Measurements from ENCODE around the gene IRGQ. TPM values are rescaled to one million over a fixed set of nuclear protein-coding genes. Genes with fewer than 3 reads are reported as not detected.

The IRGQ gene
- total RNA-seq, 1 experiment from 2014 or later, result 38.1 TPM

DNA sequence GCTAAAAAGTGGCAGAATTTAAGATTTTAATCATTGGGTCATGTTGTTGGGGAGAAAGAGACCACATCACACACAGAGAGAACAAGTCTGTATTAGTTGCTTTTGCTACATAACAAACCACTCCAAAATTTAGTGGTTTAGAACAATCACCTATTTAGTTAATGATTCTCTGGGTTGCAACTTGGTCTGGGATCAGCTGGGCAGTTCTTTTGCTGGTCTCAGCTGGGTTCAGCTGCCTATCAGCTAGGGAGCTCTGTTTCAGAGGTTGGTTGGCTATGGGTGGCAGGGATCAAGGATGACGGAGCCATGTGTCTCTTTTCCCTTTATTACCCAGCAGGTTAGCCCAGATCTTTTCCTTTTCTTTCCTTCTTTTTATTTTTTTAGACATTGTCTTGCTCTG lies 11.4 kb downstream of the IRGQ start:
- H3K9me3 Mint-ChIP-seq, result no peaks in the 10 kb centered on the region
- POLR2A ChIA-PET, result interaction anchor here (1.5 kb wide), 1 partner anchor 11 kb away, joined by 3 read pairs; the partner anchor contains the start of genes IRGQ and ZNF576
- H3K4me3 Mint-ChIP-seq, result no peak overlapping the region
- CTCF ChIA-PET, result interaction anchor here (0.6 to 8.3 kb wide), 7 partner anchors 10 to 84 kb away, joined by 3 to 53 read pairs (median 5); partner anchors contain the start of genes IRGQ, ZNF575 and ZNF576
- ATAC-seq, result no peak
- H3K27me3 Mint-ChIP-seq (ENCODE audit: low read depth), result no peaks in the 10 kb centered on the region; the same call in 1 of the 2 replicates
- TF ChIP-seq, protein P1, sequence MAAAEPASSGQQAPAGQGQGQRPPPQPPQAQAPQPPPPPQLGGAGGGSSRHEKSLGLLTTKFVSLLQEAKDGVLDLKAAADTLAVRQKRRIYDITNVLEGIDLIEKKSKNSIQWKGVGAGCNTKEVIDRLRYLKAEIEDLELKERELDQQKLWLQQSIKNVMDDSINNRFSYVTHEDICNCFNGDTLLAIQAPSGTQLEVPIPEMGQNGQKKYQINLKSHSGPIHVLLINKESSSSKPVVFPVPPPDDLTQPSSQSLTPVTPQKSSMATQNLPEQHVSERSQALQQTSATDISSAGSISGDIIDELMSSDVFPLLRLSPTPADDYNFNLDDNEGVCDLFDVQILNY (CRISPR knock-in tag; IDR thresholded peaks at IDR 0.05), result no peak
- TF ChIP-seq ZNF317 (CRISPR knock-in tag; IDR thresholded peaks at IDR 0.05; ENCODE audit: borderline replicate concordance, low read depth), result no peak
- TF ChIP-seq, protein P2, sequence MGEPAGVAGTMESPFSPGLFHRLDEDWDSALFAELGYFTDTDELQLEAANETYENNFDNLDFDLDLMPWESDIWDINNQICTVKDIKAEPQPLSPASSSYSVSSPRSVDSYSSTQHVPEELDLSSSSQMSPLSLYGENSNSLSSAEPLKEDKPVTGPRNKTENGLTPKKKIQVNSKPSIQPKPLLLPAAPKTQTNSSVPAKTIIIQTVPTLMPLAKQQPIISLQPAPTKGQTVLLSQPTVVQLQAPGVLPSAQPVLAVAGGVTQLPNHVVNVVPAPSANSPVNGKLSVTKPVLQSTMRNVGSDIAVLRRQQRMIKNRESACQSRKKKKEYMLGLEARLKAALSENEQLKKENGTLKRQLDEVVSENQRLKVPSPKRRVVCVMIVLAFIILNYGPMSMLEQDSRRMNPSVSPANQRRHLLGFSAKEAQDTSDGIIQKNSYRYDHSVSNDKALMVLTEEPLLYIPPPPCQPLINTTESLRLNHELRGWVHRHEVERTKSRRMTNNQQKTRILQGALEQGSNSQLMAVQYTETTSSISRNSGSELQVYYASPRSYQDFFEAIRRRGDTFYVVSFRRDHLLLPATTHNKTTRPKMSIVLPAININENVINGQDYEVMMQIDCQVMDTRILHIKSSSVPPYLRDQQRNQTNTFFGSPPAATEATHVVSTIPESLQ (CRISPR knock-in tag; IDR thresholded peaks at IDR 0.05), result no peak
- no peak for TF ChIP-seq TEAD4 (CRISPR knock-in tag; IDR thresholded peaks at IDR 0.05)
- TF ChIP-seq, protein P3, sequence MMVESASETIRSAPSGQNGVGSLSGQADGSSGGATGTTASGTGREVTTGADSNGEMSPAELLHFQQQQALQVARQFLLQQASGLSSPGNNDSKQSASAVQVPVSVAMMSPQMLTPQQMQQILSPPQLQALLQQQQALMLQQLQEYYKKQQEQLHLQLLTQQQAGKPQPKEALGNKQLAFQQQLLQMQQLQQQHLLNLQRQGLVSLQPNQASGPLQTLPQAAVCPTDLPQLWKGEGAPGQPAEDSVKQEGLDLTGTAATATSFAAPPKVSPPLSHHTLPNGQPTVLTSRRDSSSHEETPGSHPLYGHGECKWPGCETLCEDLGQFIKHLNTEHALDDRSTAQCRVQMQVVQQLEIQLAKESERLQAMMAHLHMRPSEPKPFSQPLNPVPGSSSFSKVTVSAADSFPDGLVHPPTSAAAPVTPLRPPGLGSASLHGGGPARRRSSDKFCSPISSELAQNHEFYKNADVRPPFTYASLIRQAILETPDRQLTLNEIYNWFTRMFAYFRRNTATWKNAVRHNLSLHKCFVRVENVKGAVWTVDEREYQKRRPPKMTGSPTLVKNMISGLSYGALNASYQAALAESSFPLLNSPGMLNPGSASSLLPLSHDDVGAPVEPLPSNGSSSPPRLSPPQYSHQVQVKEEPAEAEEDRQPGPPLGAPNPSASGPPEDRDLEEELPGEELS (CRISPR knock-in tag; IDR thresholded peaks at IDR 0.05), result no peak
- no peak for TF ChIP-seq HMGA2 (CRISPR knock-in tag; IDR thresholded peaks at IDR 0.05)
- TF ChIP-seq, protein P4, sequence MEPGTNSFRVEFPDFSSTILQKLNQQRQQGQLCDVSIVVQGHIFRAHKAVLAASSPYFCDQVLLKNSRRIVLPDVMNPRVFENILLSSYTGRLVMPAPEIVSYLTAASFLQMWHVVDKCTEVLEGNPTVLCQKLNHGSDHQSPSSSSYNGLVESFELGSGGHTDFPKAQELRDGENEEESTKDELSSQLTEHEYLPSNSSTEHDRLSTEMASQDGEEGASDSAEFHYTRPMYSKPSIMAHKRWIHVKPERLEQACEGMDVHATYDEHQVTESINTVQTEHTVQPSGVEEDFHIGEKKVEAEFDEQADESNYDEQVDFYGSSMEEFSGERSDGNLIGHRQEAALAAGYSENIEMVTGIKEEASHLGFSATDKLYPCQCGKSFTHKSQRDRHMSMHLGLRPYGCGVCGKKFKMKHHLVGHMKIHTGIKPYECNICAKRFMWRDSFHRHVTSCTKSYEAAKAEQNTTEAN (CRISPR knock-in tag; IDR thresholded peaks at IDR 0.05), result no peak
- no peak for TF ChIP-seq TCF7 (CRISPR knock-in tag; IDR thresholded peaks at IDR 0.05; ENCODE audit: low read depth)
- no peak for TF ChIP-seq NFE2L1 (CRISPR knock-in tag; IDR thresholded peaks at IDR 0.05)
- TF ChIP-seq GTF2I (CRISPR knock-in tag; conservative IDR thresholded peaks at IDR 0.05), result no peak
- TF ChIP-seq, protein P5, sequence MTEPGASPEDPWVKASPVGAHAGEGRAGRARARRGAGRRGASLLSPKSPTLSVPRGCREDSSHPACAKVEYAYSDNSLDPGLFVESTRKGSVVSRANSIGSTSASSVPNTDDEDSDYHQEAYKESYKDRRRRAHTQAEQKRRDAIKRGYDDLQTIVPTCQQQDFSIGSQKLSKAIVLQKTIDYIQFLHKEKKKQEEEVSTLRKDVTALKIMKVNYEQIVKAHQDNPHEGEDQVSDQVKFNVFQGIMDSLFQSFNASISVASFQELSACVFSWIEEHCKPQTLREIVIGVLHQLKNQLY (CRISPR knock-in tag; IDR thresholded peaks at IDR 0.05), result no peak
- TF ChIP-seq, protein P6, sequence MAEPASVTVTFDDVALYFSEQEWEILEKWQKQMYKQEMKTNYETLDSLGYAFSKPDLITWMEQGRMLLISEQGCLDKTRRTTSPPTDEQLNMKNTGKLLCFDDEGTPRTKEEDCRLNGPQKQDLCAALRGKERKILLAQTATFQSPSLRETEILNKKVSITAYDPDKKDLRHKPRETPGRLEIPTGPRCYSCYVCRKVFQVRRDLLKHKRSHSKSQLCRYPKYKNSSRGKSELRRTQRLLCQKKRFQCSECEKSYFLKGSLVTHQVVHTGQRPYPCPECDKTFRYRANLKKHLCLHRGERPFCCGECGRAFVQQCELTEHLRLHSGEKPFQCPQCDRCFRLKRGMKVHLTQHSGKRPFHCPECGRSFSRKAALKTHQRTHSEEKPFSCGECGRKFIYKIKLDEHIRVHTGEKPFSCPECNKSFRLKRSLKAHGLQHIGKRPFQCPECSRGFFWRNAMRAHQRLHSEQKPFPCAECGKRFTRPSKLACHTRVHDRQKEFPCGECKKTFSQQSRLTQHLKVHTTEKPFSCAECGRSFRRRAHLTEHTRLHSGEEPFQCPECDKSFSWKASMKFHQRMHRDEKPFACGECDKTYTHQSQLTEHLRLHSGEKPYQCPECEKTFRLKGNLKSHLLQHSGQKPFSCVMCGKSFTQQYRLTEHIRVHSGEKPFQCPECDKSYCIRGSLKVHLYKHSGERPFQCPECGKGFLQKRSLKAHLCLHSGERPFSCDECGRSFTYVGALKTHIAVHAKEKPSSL (CRISPR knock-in tag; conservative IDR thresholded peaks at IDR 0.05), result no peak
- TF ChIP-seq, protein P7, sequence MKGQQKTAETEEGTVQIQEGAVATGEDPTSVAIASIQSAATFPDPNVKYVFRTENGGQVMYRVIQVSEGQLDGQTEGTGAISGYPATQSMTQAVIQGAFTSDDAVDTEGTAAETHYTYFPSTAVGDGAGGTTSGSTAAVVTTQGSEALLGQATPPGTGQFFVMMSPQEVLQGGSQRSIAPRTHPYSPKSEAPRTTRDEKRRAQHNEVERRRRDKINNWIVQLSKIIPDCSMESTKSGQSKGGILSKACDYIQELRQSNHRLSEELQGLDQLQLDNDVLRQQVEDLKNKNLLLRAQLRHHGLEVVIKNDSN (CRISPR knock-in tag; IDR thresholded peaks at IDR 0.05), result no peak
- no peak for TF ChIP-seq ZNF232 (CRISPR knock-in tag; IDR thresholded peaks at IDR 0.05)
- TF ChIP-seq, protein P8, sequence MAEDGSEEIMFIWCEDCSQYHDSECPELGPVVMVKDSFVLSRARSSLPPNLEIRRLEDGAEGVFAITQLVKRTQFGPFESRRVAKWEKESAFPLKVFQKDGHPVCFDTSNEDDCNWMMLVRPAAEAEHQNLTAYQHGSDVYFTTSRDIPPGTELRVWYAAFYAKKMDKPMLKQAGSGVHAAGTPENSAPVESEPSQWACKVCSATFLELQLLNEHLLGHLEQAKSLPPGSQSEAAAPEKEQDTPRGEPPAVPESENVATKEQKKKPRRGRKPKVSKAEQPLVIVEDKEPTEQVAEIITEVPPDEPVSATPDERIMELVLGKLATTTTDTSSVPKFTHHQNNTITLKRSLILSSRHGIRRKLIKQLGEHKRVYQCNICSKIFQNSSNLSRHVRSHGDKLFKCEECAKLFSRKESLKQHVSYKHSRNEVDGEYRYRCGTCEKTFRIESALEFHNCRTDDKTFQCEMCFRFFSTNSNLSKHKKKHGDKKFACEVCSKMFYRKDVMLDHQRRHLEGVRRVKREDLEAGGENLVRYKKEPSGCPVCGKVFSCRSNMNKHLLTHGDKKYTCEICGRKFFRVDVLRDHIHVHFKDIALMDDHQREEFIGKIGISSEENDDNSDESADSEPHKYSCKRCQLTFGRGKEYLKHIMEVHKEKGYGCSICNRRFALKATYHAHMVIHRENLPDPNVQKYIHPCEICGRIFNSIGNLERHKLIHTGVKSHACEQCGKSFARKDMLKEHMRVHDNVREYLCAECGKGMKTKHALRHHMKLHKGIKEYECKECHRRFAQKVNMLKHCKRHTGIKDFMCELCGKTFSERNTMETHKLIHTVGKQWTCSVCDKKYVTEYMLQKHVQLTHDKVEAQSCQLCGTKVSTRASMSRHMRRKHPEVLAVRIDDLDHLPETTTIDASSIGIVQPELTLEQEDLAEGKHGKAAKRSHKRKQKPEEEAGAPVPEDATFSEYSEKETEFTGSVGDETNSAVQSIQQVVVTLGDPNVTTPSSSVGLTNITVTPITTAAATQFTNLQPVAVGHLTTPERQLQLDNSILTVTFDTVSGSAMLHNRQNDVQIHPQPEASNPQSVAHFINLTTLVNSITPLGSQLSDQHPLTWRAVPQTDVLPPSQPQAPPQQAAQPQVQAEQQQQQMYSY (CRISPR knock-in tag; IDR thresholded peaks at IDR 0.05), result no peak
- TF ChIP-seq ZBTB21 (CRISPR knock-in tag; IDR thresholded peaks at IDR 0.05; ENCODE audit: borderline replicate concordance), result no peak
- TF ChIP-seq, protein P9, sequence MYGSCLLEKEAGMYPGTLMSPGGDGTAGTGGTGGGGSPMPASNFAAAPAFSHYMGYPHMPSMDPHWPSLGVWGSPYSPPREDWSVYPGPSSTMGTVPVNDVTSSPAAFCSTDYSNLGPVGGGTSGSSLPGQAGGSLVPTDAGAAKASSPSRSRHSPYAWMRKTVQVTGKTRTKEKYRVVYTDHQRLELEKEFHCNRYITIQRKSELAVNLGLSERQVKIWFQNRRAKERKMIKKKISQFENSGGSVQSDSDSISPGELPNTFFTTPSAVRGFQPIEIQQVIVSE (CRISPR knock-in tag; IDR thresholded peaks at IDR 0.05; ENCODE audit: borderline replicate concordance), result no peak
- DNase-seq (ENCODE audit: low spot score), result no peak
- H3K27ac Mint-ChIP-seq, result peak overlapping the region; percentile 66; the same call in 1 of the 2 replicates
- peaks cover 13% of the 10 kb centered on the region; the same call in 1 of the 2 replicates for H3K36me3 Mint-ChIP-seq
- H3K4me1 Mint-ChIP-seq, result peaks cover 20% of the 10 kb centered on the region

All from WTC11 (cell line).